AG09309 (cell line): ENCODE data around the gene OXSR1.

ENCODE experiments used
- DNase-seq: peaks from one replicate; pipeline ENCODE4 v3.0.0-alpha.2; 2010; ENCODE audit warnings: low read depth
- H3K4me3 ChIP-seq: 2 replicates; pipeline ENCODE4 v1.5.1; 2011; ENCODE audit warnings: mild to moderate bottlenecking, low read depth, low read length, moderate library complexity; ENCODE audit not compliant: control insufficient read depth
- TF ChIP-seq, protein P1 (sequence below): IDR thresholded peaks from 2 replicates; pipeline ENCODE4 v1.5.1; 2011; ENCODE audit warnings: mild to moderate bottlenecking, low read depth, low read length, inconsistent platforms; ENCODE audit not compliant: insufficient read depth, control insufficient read depth; ENCODE audit errors: missing control alignments

The OXSR1 gene

DNA sequence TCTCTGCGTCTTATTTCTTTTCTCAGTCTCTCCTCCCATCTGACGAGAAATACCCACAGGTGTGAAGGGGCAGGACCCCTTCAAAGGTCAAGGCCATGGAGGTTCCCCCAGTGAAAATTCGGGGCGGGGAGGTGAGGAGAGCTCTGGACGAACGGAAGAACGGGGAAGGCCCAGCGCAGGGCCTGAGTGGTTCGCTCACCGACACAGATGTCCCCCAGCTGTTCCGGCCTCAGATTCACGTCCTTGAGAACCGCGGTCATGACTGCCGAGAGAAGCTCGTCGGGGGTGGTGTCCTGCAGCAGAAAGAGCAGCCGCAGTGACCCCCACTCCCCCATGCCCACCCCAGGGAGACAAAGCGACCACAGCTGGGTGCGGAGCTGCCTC is 29.0 kb upstream of the OXSR1 start:
- TF ChIP-seq, protein P1, sequence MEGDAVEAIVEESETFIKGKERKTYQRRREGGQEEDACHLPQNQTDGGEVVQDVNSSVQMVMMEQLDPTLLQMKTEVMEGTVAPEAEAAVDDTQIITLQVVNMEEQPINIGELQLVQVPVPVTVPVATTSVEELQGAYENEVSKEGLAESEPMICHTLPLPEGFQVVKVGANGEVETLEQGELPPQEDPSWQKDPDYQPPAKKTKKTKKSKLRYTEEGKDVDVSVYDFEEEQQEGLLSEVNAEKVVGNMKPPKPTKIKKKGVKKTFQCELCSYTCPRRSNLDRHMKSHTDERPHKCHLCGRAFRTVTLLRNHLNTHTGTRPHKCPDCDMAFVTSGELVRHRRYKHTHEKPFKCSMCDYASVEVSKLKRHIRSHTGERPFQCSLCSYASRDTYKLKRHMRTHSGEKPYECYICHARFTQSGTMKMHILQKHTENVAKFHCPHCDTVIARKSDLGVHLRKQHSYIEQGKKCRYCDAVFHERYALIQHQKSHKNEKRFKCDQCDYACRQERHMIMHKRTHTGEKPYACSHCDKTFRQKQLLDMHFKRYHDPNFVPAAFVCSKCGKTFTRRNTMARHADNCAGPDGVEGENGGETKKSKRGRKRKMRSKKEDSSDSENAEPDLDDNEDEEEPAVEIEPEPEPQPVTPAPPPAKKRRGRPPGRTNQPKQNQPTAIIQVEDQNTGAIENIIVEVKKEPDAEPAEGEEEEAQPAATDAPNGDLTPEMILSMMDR: no peak
- DNase-seq: no peak

DNA sequence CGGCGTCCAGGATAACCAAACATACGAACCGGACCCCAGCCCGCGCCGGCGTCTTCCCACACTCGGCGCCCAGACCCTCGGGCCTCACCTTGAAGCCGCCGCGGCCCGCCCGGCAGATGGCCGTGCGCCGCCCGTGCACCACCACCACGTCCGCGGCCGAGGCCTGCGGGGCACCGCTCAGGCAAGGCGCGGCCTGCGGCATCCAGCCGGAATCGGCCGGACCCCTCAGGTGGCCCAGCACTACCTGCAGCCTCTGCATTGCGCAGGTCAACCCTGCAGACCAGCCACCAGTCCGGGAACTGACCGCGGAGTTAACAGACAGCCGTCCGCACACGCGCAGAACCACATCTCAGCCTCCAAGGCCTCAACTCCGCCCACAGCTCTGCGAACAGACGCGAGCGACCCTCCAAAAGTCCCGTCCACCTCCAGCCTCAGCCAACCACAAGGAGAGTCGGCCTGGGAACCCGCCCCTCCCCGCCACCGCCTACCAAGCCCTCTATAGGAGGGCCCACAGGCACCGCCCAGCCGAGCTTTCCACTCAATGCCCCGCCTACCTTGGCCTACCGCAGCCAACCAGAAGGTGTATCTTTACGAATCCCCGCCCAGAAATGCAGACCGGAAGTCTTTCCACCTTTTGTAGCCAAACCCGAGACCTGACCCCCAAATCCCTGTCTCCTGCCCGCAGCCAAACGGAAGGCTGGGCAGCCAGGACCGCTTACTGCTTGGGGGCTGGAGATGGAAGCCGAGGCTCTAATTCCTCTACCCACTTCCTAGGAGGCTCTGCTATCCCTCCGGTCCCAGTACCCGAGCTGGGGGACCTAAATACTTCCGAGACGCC is 28.3 kb upstream of the OXSR1 start, which contains the start of gene ACAA1:
Gene ACAA1 (minus strand): TSS at position 351 of the 838 bp plus-strand sequence. CDS start 92 bp downstream, at position 259.
- H3K4me3 ChIP-seq: peak within 1 kb of the TSS; percentile 88

More for the DNA sequence above, 29.0 kb upstream of the OXSR1 start:
- peak overlapping the region; percentile 88 for H3K4me3 ChIP-seq

DNA sequence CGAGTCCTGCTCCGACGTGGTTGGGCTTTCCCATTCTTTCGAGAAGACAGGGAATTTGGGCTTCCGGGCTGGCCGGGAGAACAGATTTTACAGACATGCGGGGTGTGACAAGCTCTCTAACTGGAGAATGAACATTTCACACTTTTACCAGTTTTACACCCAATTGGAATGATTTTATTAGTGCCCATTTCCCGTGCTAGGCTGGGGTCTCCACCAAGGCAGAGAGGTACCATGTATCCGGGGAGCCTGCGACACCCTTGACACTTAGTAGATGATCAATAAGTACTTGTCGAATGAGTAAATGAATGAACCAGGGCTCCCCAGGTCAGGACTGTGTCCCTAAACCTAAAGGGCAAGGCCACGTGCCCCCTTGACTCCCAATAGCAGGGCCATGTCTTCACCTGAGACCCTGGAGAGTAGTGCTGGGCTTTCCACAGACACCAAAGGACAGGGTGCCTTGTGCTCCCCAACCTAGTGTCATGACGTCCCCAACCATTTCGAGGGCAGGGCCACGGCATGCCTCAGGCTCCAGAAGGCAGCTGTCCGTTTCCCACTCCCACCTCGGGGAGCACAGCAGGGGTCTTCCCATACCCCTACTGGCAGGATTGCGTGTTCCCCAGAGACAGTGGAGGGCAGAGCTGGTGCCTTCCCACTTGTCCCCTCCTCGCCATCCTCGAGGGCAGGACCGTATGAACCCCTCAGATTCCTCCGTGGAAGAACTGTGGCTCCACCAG is 27.6 kb upstream of the OXSR1 start:
- TF ChIP-seq, protein P1: peak; percentile 27
- peak overlapping the region; percentile 88 for H3K4me3 ChIP-seq
- peak; percentile 29 for DNase-seq

More for the DNA sequence above, 28.3 kb upstream of the OXSR1 start, which contains the start of gene ACAA1:
- TF ChIP-seq, protein P1: no peak
- DNase-seq: peak; percentile 95

DNA sequence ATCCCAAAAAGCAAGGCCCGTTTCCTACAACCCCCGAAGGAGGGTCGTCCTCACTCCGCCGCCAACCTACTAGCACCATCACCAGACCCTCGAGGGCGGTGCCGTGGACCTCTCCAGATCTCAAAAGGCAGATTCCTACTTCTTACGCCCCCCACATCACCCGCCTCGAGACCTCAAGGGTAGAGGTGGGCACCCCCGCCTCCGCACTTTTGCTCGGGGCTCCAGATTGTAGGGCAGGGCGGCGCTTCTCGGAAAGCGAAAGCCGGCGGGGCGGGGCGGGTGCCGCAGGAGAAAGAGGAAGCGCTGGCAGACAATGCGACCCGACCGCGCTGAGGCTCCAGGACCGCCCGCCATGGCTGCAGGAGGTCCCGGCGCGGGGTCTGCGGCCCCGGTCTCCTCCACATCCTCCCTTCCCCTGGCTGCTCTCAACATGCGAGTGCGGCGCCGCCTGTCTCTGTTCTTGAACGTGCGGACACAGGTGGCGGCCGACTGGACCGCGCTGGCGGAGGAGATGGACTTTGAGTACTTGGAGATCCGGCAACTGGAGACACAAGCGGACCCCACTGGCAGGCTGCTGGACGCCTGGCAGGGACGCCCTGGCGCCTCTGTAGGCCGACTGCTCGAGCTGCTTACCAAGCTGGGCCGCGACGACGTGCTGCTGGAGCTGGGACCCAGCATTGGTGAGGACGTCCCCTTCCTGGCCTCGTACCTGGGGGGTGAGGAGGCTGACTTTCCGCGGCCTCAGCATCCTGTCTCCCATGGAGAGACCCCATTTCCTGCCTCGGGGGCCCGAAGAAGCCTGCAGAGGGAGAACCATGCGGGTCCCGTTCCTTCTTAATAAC is 26.8 kb upstream of the OXSR1 start, which contains the start of gene MYD88:
Gene MYD88 (plus strand): TSS at position 313 of the 842 bp plus-strand sequence. CDS start 40 bp downstream, at position 353.
- H3K4me3 ChIP-seq: peak within 1 kb of the TSS; percentile 88
- TF ChIP-seq, protein P1: peak; percentile 6
- DNase-seq: no peak

DNA sequence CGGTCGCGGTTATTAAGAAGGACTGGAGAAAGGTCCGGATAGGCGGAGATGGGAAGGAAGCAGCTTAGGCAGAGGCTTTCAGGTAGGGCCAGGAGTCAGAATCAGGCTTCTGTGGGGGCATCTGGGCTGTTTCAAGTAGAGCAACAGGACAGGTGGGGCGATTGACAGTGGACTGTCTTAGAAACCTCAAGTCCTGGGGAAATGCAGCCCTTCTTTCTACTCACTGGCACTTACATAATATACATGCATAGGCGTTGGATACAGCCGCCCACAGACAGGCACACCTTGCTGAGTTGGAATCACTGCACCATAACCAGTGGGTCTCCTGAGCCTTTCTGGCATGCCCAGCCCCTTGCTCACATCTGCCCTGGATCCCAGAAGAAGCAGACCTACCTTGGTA is 26.1 kb upstream of the OXSR1 start:
- TF ChIP-seq, protein P1: no peak

DNA sequence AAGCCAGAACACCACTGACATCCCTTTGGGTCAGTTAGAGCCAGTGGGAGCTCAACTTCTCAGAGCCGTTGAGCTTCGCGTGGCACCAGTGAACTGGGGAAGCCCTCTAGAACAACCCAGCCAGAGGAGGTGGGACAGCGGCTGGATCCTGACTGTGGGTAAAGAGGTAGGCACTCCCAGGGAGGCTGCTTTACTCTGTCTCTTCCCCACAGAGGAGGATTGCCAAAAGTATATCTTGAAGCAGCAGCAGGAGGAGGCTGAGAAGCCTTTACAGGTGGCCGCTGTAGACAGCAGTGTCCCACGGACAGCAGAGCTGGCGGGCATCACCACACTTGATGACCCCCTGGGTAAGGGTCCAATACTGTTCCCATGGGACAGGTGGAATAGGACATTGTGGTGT is 25.7 kb upstream of the OXSR1 start:
- DNase-seq: no peak
- TF ChIP-seq, protein P1: no peak
- H3K4me3 ChIP-seq: peak overlapping the region; percentile 88

More for the DNA sequence above, 26.1 kb upstream of the OXSR1 start:
- peak overlapping the region; percentile 88 for H3K4me3 ChIP-seq
- DNase-seq: no peak
